ENCODE data around the gene FBXL16. TPM values are rescaled to one million over a fixed set of nuclear protein-coding genes. Genes with fewer than 3 reads are reported as not detected.

Gene FBXL16
- total and polyA plus RNA-seq, 2 of the 13 experiments (the other 11 are each of a cell fraction or from before 2014, with no cell fraction given): 0.22 to 2.0 TPM

DNA sequence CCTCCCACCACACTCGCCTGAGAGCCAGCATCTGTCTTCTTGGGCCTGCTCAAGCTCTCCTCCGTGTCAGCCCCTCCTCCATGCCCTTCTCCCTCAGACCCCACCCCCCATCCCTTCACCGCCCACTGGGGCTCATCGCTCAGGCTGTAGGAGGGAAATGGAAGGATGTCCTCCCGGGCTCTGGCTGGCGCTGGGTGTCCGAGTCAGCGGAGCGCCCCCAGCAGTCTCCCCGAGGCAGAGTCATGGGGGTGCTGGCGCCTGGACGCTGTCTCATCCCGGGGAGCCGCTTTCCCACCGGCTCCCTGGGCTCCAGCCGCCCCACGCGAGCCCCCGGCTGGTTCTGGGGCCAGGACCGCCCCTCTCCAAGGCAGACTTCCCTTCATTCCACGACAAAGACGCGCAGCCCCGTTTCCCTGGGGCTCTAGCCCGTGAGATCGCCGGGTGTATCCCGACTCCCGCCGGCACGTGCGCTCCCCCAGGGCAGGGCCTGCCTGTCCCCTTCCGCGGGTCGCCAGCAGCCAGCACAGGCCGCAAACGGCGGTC is 14.9 kb upstream of the FBXL16 start (continued):
- TF ChIP-seq ZBTB39 (CRISPR knock-in tag; IDR thresholded peaks at IDR 0.05) (peak; percentile 50; the same call in 1 of the 2 replicates), ZC3H13 (CRISPR knock-in tag; IDR thresholded peaks at IDR 0.05) (peak; percentile 80), ZNF598 (CRISPR knock-in tag; IDR thresholded peaks at IDR 0.05; ENCODE audit: borderline replicate concordance) (peak; percentile 41; the same call in 1 of the 2 replicates), ZNF766 (CRISPR knock-in tag; IDR thresholded peaks at IDR 0.05; ENCODE audit: borderline replicate concordance) (no peak), KLF15 (CRISPR knock-in tag; IDR thresholded peaks at IDR 0.05; ENCODE audit: borderline replicate concordance) (0 out of 2 replicates have a peak, but pooled peaks have one; percentile 37), ZBTB25 (CRISPR knock-in tag; IDR thresholded peaks at IDR 0.05) (no peak), ZNF782 (CRISPR knock-in tag; IDR thresholded peaks at IDR 0.05; ENCODE audit: borderline replicate concordance) (peak; percentile 40; the same call in 1 of the 2 replicates), U2AF1 (optimal IDR thresholded peaks at IDR 0.05; ENCODE audit: low read depth, low read length) (peak; percentile 21), FOSL1 (CRISPR knock-in tag; IDR thresholded peaks at IDR 0.05; ENCODE audit: borderline replicate concordance) (no peak), KDM2A (CRISPR knock-in tag; IDR thresholded peaks at IDR 0.05; ENCODE audit: borderline replicate concordance, low read depth) (peak; percentile 79), NR3C1 (CRISPR knock-in tag; IDR thresholded peaks at IDR 0.05) (no peak), MEIS1 (CRISPR knock-in tag; IDR thresholded peaks at IDR 0.05; ENCODE audit: borderline replicate concordance) (0 out of 2 replicates have a peak, but pooled peaks have one; percentile 1), SALL2 (CRISPR knock-in tag; IDR thresholded peaks at IDR 0.05) (no peak), CTCF (CRISPR knock-in tag; IDR thresholded peaks at IDR 0.05) (peak; percentile 46), ZFP82 (CRISPR knock-in tag; IDR thresholded peaks at IDR 0.05; ENCODE audit: borderline replicate concordance) (peak; percentile 84), NONO (IDR thresholded peaks at IDR 0.05) (no peak), NONO (CRISPR knock-in tag; conservative IDR thresholded peaks at IDR 0.05) (no peak; the same call in 1 of the 2 replicates), ZNF792 (CRISPR knock-in tag; IDR thresholded peaks at IDR 0.05) (no peak; the same call in 1 of the 2 replicates), ZNF414 (CRISPR knock-in tag; IDR thresholded peaks at IDR 0.05) (0 out of 2 replicates have a peak, but pooled peaks have one; percentile 59), ZNF331 (CRISPR knock-in tag; IDR thresholded peaks at IDR 0.05) (no peak), ZNF101 (CRISPR knock-in tag; IDR thresholded peaks at IDR 0.05; ENCODE audit: borderline replicate concordance, low read depth) (no peak), HOXA9 (CRISPR knock-in tag; IDR thresholded peaks at IDR 0.05; ENCODE audit: borderline replicate concordance) (peak; percentile 13; the same call in 1 of the 2 replicates)
- TF ChIP-seq, protein P1, sequence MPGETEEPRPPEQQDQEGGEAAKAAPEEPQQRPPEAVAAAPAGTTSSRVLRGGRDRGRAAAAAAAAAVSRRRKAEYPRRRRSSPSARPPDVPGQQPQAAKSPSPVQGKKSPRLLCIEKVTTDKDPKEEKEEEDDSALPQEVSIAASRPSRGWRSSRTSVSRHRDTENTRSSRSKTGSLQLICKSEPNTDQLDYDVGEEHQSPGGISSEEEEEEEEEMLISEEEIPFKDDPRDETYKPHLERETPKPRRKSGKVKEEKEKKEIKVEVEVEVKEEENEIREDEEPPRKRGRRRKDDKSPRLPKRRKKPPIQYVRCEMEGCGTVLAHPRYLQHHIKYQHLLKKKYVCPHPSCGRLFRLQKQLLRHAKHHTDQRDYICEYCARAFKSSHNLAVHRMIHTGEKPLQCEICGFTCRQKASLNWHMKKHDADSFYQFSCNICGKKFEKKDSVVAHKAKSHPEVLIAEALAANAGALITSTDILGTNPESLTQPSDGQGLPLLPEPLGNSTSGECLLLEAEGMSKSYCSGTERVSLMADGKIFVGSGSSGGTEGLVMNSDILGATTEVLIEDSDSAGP (CRISPR knock-in tag; IDR thresholded peaks at IDR 0.05; ENCODE audit: borderline replicate concordance): 0 out of 2 replicates have a peak, but pooled peaks have one; percentile 37
